WTC11 (cell line): ENCODE measurements around the gene PANK4. TPM values are rescaled to one million over a fixed set of nuclear protein-coding genes. Genes with fewer than 3 reads are reported as not detected.

Experiments
- ATAC-seq: fragments of 200-7000 bp; cut with Tn5 transposase; 2 replicates; pipeline ENCODE4 v1.10.0; 2021; ENCODE audit warnings: mild to moderate bottlenecking, moderate library complexity
- CTCF ChIA-PET: fragments of 300-600 bp; sonication (Branson Sonifier 250); formaldehyde crosslinking; loops from one replicate; lab custom pipeline; 2021; ENCODE audit warnings: antibody characterized with exemption; lab: Charles Lee
- POLR2A ChIA-PET: fragments of 350-600 bp; sonication (Branson Sonifier 250); formaldehyde crosslinking; loops from one replicate; lab custom pipeline; 2021; ENCODE audit warnings: antibody characterized with exemption; lab: Charles Lee
- DNase-seq: peaks from one replicate; pipeline ENCODE4 v3.0.0; 2021; ENCODE audit warnings: low spot score
- H3K27ac Mint-ChIP-seq: 2 replicates; pipeline ENCODE4 v1.8.0; 2021; ENCODE audit warnings: mixed read lengths
- H3K27me3 Mint-ChIP-seq: 2 replicates; pipeline ENCODE4 v1.8.0; 2021; ENCODE audit warnings: low read depth, mild to moderate bottlenecking, moderate library complexity, mixed read lengths
- H3K36me3 Mint-ChIP-seq: 2 replicates; pipeline ENCODE4 v1.8.0; 2021; ENCODE audit warnings: mixed read lengths
- H3K4me1 Mint-ChIP-seq: 2 replicates; pipeline ENCODE4 v1.8.0; 2022; ENCODE audit warnings: mixed read lengths
- H3K4me3 Mint-ChIP-seq: 2 replicates; pipeline ENCODE4 v1.8.0; 2021; ENCODE audit warnings: mild to moderate bottlenecking, moderate library complexity, mixed read lengths
- H3K9me3 Mint-ChIP-seq: 2 replicates; pipeline ENCODE4 v1.8.0; 2021; ENCODE audit warnings: mixed read lengths
- E2F4 ChIP-seq: sonication (generic); formaldehyde crosslinking; IDR thresholded peaks from 2 replicates; pipeline ENCODE4 v1.8.1; 2022; ENCODE audit warnings: low read depth, mild to moderate bottlenecking, moderate library complexity, missing genetic modification reagents, borderline replicate concordance
- ELF4 ChIP-seq: sonication (generic); formaldehyde crosslinking; IDR thresholded peaks from 2 replicates; pipeline ENCODE4 v1.8.1; 2022; ENCODE audit warnings: low read depth, mild to moderate bottlenecking, moderate library complexity, missing genetic modification reagents
- HMGA2 ChIP-seq: fragments of 250-450 bp; sonication (Bioruptor Pico); IDR thresholded peaks from 2 replicates; pipeline ENCODE4 v1.4.0; 2021; ENCODE audit warnings: mild to moderate bottlenecking, moderate library complexity
- ZNF219 ChIP-seq: sonication (generic); formaldehyde crosslinking; IDR thresholded peaks from 2 replicates; pipeline ENCODE4 v1.8.0; 2023; ENCODE audit warnings: missing genetic modification reagents, mild to moderate bottlenecking, borderline replicate concordance
- ZNF396 ChIP-seq: fragments of 250-450 bp; sonication (Bioruptor Pico); IDR thresholded peaks from 2 replicates; pipeline ENCODE4 v1.8.0; 2021; ENCODE audit warnings: mild to moderate bottlenecking, moderate library complexity, borderline replicate concordance
- ZNF425 ChIP-seq: fragments of 250-450 bp; sonication (Bioruptor Pico); conservative IDR thresholded peaks from 2 replicates; pipeline ENCODE4 v1.9.0; 2021; ENCODE audit warnings: mild to moderate bottlenecking
- ZNF532 ChIP-seq: fragments of 250-450 bp; sonication (Bioruptor Pico); IDR thresholded peaks from 2 replicates; pipeline ENCODE4 v1.9.0; 2021; ENCODE audit warnings: mild to moderate bottlenecking, borderline replicate concordance
- total RNA-seq: library from RNA; stranded (reverse); gene quantifications from 3 replicates; pipeline ENCODE4 v1.2.3, GENCODE V29; 2021
- TF ChIP-seq, protein P1 (sequence below): sonication (generic); formaldehyde crosslinking; IDR thresholded peaks from 2 replicates; pipeline ENCODE4 v1.8.0; 2022; ENCODE audit warnings: missing genetic modification reagents
- TF ChIP-seq, protein P2 (sequence below): sonication (generic); formaldehyde crosslinking; conservative IDR thresholded peaks from 2 replicates; pipeline ENCODE4 v1.8.1; 2023; ENCODE audit warnings: mild to moderate bottlenecking, low read depth, missing genetic modification reagents, moderate library complexity
- TF ChIP-seq, protein P3 (sequence below): fragments of 250-450 bp; sonication (Bioruptor Pico); IDR thresholded peaks from 2 replicates; pipeline ENCODE4 v1.9.0; 2021; ENCODE audit warnings: moderate library complexity, mild to moderate bottlenecking, inconsistent platforms, borderline replicate concordance

The PANK4 gene
- total RNA-seq, 1 experiment from 2014 or later, result 52.5 TPM

DNA sequence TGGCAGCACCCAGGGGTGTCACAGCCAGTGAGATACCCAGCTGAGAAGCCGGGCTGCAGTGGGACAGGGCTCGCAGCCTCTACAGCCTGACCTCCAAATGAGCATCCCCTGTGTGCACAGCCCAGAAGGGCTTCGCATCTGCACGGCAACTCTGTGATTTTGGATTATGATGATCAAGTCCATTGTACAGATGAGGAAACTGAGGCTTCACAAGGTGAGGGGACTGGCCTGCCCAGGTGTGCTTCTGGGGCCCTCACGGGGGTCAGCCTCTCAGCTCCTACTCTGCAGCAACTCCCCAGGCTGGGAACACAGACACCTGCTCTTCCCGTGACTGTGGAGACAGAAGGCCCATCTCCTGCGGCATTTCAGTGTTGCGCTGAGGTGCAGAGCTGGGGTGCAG lies 12.5 kb upstream of the PANK4 start:
- no peak overlapping the region for H3K27ac Mint-ChIP-seq
- H3K36me3 Mint-ChIP-seq, result no peaks in the 10 kb centered on the region
- no peak overlapping the region for H3K4me3 Mint-ChIP-seq
- DNase-seq (no peak), ATAC-seq (no peak)
- peaks cover 9% of the 10 kb centered on the region for H3K4me1 Mint-ChIP-seq
- POLR2A ChIA-PET, result interaction anchor here (1.1 kb wide), 1 partner anchor 33 kb away, joined by 3 read pairs; no protein-coding TSS in a partner anchor
- CTCF ChIA-PET, result interaction anchor here (1.3 to 2.1 kb wide), 3 partner anchors 13 to 23 kb away, joined by 3 to 8 read pairs (median 4); partner anchors contain the start of gene PANK4
- no peaks in the 10 kb centered on the region for H3K9me3 Mint-ChIP-seq
- TF ChIP-seq, protein P1, sequence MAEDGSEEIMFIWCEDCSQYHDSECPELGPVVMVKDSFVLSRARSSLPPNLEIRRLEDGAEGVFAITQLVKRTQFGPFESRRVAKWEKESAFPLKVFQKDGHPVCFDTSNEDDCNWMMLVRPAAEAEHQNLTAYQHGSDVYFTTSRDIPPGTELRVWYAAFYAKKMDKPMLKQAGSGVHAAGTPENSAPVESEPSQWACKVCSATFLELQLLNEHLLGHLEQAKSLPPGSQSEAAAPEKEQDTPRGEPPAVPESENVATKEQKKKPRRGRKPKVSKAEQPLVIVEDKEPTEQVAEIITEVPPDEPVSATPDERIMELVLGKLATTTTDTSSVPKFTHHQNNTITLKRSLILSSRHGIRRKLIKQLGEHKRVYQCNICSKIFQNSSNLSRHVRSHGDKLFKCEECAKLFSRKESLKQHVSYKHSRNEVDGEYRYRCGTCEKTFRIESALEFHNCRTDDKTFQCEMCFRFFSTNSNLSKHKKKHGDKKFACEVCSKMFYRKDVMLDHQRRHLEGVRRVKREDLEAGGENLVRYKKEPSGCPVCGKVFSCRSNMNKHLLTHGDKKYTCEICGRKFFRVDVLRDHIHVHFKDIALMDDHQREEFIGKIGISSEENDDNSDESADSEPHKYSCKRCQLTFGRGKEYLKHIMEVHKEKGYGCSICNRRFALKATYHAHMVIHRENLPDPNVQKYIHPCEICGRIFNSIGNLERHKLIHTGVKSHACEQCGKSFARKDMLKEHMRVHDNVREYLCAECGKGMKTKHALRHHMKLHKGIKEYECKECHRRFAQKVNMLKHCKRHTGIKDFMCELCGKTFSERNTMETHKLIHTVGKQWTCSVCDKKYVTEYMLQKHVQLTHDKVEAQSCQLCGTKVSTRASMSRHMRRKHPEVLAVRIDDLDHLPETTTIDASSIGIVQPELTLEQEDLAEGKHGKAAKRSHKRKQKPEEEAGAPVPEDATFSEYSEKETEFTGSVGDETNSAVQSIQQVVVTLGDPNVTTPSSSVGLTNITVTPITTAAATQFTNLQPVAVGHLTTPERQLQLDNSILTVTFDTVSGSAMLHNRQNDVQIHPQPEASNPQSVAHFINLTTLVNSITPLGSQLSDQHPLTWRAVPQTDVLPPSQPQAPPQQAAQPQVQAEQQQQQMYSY, result no peak
- TF ChIP-seq ZNF425 (CRISPR knock-in tag), result no peak
- no peak for TF ChIP-seq ZNF396 (CRISPR knock-in tag)
- peaks cover 47% of the 10 kb centered on the region for H3K27me3 Mint-ChIP-seq

DNA sequence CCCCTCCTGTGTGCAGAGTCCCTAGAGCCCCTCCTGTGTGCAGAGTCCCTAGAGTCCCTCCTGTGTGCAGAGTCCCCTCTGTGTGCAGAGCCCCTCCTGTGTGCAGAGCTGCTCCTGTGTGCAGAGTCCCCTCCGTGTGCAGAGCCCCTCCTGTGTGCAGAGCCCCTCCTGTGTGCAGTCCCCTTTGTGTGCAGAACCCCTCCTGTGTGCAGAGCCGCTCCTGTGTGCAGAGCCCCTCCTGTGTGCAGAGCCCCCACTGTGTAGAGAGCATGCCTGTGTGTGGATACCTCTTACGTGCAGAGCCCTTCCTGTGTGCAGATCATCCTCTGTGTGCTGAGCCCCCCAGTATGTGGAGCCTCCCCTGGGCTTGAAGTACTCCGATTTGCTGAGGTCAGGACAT lies 12.0 kb upstream of the PANK4 start:
- H3K27me3 Mint-ChIP-seq, result peaks cover 52% of the 10 kb centered on the region
- H3K27ac Mint-ChIP-seq, result no peak overlapping the region
- DNase-seq (no peak), ATAC-seq (no peak)
- CTCF ChIA-PET, result interaction anchor here (0.5 to 1.3 kb wide), 2 partner anchors 12 to 230 kb away, joined by 3 to 4 read pairs; partner anchors contain the start of gene PANK4
- H3K4me1 Mint-ChIP-seq, result peaks cover 9% of the 10 kb centered on the region
- POLR2A ChIA-PET, result no interaction called here
- H3K36me3 Mint-ChIP-seq, result no peaks in the 10 kb centered on the region
- no peaks in the 10 kb centered on the region for H3K9me3 Mint-ChIP-seq
- no peak overlapping the region for H3K4me3 Mint-ChIP-seq
- TF ChIP-seq ZNF219 (CRISPR knock-in tag), result no peak
- TF ChIP-seq ELF4 (CRISPR knock-in tag), result no peak
- TF ChIP-seq, protein P2, sequence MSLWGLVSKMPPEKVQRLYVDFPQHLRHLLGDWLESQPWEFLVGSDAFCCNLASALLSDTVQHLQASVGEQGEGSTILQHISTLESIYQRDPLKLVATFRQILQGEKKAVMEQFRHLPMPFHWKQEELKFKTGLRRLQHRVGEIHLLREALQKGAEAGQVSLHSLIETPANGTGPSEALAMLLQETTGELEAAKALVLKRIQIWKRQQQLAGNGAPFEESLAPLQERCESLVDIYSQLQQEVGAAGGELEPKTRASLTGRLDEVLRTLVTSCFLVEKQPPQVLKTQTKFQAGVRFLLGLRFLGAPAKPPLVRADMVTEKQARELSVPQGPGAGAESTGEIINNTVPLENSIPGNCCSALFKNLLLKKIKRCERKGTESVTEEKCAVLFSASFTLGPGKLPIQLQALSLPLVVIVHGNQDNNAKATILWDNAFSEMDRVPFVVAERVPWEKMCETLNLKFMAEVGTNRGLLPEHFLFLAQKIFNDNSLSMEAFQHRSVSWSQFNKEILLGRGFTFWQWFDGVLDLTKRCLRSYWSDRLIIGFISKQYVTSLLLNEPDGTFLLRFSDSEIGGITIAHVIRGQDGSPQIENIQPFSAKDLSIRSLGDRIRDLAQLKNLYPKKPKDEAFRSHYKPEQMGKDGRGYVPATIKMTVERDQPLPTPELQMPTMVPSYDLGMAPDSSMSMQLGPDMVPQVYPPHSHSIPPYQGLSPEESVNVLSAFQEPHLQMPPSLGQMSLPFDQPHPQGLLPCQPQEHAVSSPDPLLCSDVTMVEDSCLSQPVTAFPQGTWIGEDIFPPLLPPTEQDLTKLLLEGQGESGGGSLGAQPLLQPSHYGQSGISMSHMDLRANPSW (CRISPR knock-in tag), result no peak
- TF ChIP-seq ZNF532 (CRISPR knock-in tag), result no peak
- TF ChIP-seq, protein P1, result no peak
- TF ChIP-seq ZNF425 (CRISPR knock-in tag), result no peak
- TF ChIP-seq, protein P3, sequence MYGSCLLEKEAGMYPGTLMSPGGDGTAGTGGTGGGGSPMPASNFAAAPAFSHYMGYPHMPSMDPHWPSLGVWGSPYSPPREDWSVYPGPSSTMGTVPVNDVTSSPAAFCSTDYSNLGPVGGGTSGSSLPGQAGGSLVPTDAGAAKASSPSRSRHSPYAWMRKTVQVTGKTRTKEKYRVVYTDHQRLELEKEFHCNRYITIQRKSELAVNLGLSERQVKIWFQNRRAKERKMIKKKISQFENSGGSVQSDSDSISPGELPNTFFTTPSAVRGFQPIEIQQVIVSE (CRISPR knock-in tag), result no peak
- TF ChIP-seq E2F4, result no peak
- TF ChIP-seq HMGA2 (CRISPR knock-in tag), result no peak
